ENCODE data around the gene DDX10. TPM values are rescaled to one million over a fixed set of nuclear protein-coding genes. Genes with fewer than 3 reads are reported as not detected.

DDX10 gene
- total and polyA plus RNA-seq, 9 of the 15 experiments (the other 6 are each of a cell fraction or from before 2014, with no cell fraction given) = 33.9 to 94.6 (median 50.7) TPM

GRCh38 chr11:108797578-108798100, 132.8 kb downstream of the DDX10 start:
- BruUV-seq (replicated peaks) = no TSS peak
- H3K36me3 ChIP-seq (ENCODE audit: control insufficient read depth, insufficient read depth, low read length) = no peaks in the 10 kb centered on the region
- WGBS (ENCODE audit: insufficient coverage, low coverage, missing lambda C conversion rate) = 93% methylated on average over 4 of the region's 4 CpGs
- no peaks in the 10 kb centered on the region for H3K27me3 ChIP-seq (ENCODE audit: control insufficient read depth in 2 of 2, insufficient read depth in 2 of 2, low read length in 2 of 2)
- no peak for DNase-seq (ENCODE audit: extremely low read depth in 1 of 4, low spot score in 3 of 4)
- CTCF ChIA-PET (ENCODE audit: low intra/inter-chr PET ratio) = no interaction called here
- no peak for ATAC-seq
- no peaks in the 10 kb centered on the region for H3K9me1 ChIP-seq (ENCODE audit: control insufficient read depth, insufficient read depth, low read length)
- no peaks in the 10 kb centered on the region for H4K20me1 ChIP-seq (replicated peaks; ENCODE audit: control insufficient read depth, insufficient read depth, low read length)
- H3K4me1 ChIP-seq (replicated peaks in 1 of 2; ENCODE audit: control insufficient read depth in 2 of 2, insufficient read depth in 2 of 2, low read length in 2 of 2) = no peaks in the 10 kb centered on the region
- FAIRE-seq = no peak
- H2AFZ ChIP-seq (ENCODE audit: low read depth, low read length) = no peak overlapping the region
- H3K9ac ChIP-seq (ENCODE audit: insufficient read depth in 1 of 2, low read depth in 2 of 2, low read length in 2 of 2) = no peak overlapping the region
- no peak overlapping the region for H3K4me2 ChIP-seq (ENCODE audit: insufficient read depth, low read length)
- H3K9me3 ChIP-seq (replicated peaks; ENCODE audit: control insufficient read depth, insufficient read depth, low read depth, low read length) = no peaks in the 10 kb centered on the region
- TF ChIP-seq ZNF316 (IDR thresholded peaks at IDR 0.05) (peak; percentile 45), ZNF3 (CRISPR knock-in tag; IDR thresholded peaks at IDR 0.05) (no peak), ARID3B (CRISPR knock-in tag; IDR thresholded peaks at IDR 0.05; ENCODE audit: borderline replicate concordance) (no peak), C11orf30 (IDR thresholded peaks at IDR 0.05; ENCODE audit: low read depth) (peak; percentile 43; the same call in 1 of the 2 replicates)
- 0 out of 3 replicates have a peak, but pooled peaks cover 8% of the 10 kb centered on the region for H3K79me2 ChIP-seq (ENCODE audit: control insufficient read depth, insufficient read depth, low read length)
- no peak overlapping the region for H3K4me3 ChIP-seq
- intact Hi-C loops (cut with micrococcal nuclease) (no loop called here), in situ Hi-C loops (cut with MboI) (no loop called here)
- POLR2A ChIA-PET = no interaction called here
- H3K27ac ChIP-seq (ENCODE audit: extremely low read depth, low read depth, low read length) = no peak overlapping the region

GRCh38 chr11:108802492-108802891, 137.6 kb downstream of the DDX10 start:
- no peak overlapping the region for H3K4me3 ChIP-seq
- H3K27ac ChIP-seq (ENCODE audit: extremely low read depth, low read depth, low read length) = no peak overlapping the region
- FAIRE-seq = no peak
- no peaks in the 10 kb centered on the region for H3K4me1 ChIP-seq (replicated peaks in 1 of 2; ENCODE audit: control insufficient read depth in 2 of 2, insufficient read depth in 2 of 2, low read length in 2 of 2)
- no TSS peak for BruUV-seq (replicated peaks)
- DNase-seq (ENCODE audit: extremely low read depth in 1 of 4, low spot score in 3 of 4) = no peak
- no peak overlapping the region for H3K4me2 ChIP-seq (ENCODE audit: insufficient read depth, low read length)
- ChIA-PET POLR2A (no interaction called here), CTCF (ENCODE audit: low intra/inter-chr PET ratio) (no interaction called here)
- 100% methylated on average over 1 of the region's 1 CpG for WGBS (ENCODE audit: insufficient coverage, low coverage, missing lambda C conversion rate)
- no peak overlapping the region for H3K9ac ChIP-seq (ENCODE audit: insufficient read depth in 1 of 2, low read depth in 2 of 2, low read length in 2 of 2)
- H3K36me3 ChIP-seq (ENCODE audit: control insufficient read depth, insufficient read depth, low read length) = no peaks in the 10 kb centered on the region
- in situ Hi-C loops (cut with MboI) (no loop called here), intact Hi-C loops (cut with micrococcal nuclease) (no loop called here)
- no peak overlapping the region for H2AFZ ChIP-seq (ENCODE audit: low read depth, low read length)
- H4K20me1 ChIP-seq (replicated peaks; ENCODE audit: control insufficient read depth, insufficient read depth, low read length) = no peaks in the 10 kb centered on the region
- H3K9me3 ChIP-seq (replicated peaks; ENCODE audit: control insufficient read depth, insufficient read depth, low read depth, low read length) = no peaks in the 10 kb centered on the region
- H3K9me1 ChIP-seq (ENCODE audit: control insufficient read depth, insufficient read depth, low read length) = no peaks in the 10 kb centered on the region
- no peaks in the 10 kb centered on the region for H3K27me3 ChIP-seq (ENCODE audit: control insufficient read depth in 2 of 2, insufficient read depth in 2 of 2, low read length in 2 of 2)
- H3K79me2 ChIP-seq (ENCODE audit: control insufficient read depth, insufficient read depth, low read length) = 0 out of 3 replicates have a peak, but pooled peaks cover 4% of the 10 kb centered on the region
- ATAC-seq = no peak
- TF ChIP-seq HES1 (IDR thresholded peaks at IDR 0.05; ENCODE audit: low read depth) (no peak), SREBF1 (IDR thresholded peaks at IDR 0.05; ENCODE audit: borderline replicate concordance, low read depth, low read length) (no peak), MYC (IDR thresholded peaks at IDR 0.05; ENCODE audit: low read depth, low read length) (no peak), MYC (CRISPR knock-in tag; IDR thresholded peaks at IDR 0.05; ENCODE audit: borderline replicate concordance, low read depth) (no peak), ZNF277 (CRISPR knock-in tag; IDR thresholded peaks at IDR 0.05; ENCODE audit: borderline replicate concordance) (no peak), ZFP30 (CRISPR knock-in tag; IDR thresholded peaks at IDR 0.05; ENCODE audit: borderline replicate concordance) (no peak), PTBP1 (IDR thresholded peaks at IDR 0.05; ENCODE audit: low read depth, low read length) (no peak), HMGN3 (IDR thresholded peaks at IDR 0.05; ENCODE audit: borderline replicate concordance, extremely low read depth, insufficient read length, low read depth, low read length) (no peak)
